KG1 (cell line): Measurements from ENCODE around the gene GALNT9.
"Not testable (repeated sequence)": the region's sequence is repeated elsewhere in the genome, so short reads cannot be mapped to it uniquely, and the experiment has no call there.

Source experiments
- DNase-seq: peaks from one replicate; lab custom pipeline; 2025; lab: John Stamatoyannopoulos, UW

Gene GALNT9

GRCh38 chr12:132248453-132249167, 80.8 kb downstream of the GALNT9 start:
- DNase-seq = peak; percentile 5

- no peak for DNase-seq
Measured at GRCh38 chr12:132247718-132248452, 81.5 kb downstream of the GALNT9 start.

GRCh38 chr12:132246997-132247717, 82.2 kb downstream of the GALNT9 start:
- DNase-seq = no peak

- no peak for DNase-seq
Measured at GRCh38 chr12:132245521-132246101, 83.8 kb downstream of the GALNT9 start.

GRCh38 chr12:132244724-132245295, 84.6 kb downstream of the GALNT9 start:
- DNase-seq = no peak

DNA sequence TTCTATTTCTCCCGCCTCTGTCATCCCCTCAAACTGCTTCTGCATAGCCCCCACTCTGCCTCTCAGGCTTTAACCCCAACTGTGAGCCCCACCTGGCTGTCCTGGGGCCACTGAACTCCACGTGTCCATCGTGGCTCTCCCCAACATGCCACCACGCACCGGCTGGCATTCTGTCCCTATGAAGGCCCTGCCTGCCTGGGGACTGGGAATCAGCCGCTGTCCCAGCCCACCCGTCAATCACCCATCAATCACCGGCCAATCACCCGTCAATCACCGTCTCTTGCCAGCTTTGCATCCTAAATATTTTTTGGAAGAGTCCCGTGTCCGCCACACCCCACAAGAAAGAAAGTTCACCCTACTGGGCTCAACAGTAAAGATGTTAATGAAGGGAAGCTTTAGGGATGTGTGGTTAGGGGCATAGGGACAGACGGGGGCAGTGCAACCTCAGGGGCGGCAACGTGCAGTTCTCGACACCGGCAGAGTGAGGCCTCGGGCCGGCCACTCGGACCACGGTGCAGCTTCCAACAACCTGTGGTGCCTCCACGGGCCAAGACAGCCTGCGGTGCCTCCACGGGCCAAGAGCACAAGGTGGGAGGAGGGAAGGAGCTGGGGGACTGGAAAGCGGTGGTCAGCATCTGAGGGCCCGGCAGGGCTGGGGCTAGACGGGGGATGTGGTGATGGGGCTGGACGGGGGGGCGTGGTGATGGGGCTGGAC, 85.6 kb downstream of the GALNT9 start:
- no peak for DNase-seq

DNA sequence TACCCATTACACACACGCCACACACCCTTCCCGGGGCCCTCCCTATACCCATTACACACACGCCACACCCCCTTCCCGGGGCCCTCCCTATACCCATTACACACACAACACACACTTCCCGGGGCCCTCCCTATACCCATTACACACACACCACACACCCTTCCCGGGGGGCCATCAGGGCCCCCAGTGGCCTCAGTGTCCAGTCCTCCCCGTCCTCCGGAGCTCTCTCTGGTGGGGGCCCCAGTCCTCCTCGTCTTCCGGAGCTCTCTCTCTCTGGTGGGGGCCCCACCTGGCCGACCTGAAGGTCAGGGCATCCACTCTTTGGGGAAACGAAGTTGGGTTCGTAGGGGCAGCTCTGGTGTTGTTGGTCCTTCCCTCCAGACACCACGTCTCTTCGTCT, 86.2 kb downstream of the GALNT9 start:
- DNase-seq = not testable (repeated sequence)

DNA sequence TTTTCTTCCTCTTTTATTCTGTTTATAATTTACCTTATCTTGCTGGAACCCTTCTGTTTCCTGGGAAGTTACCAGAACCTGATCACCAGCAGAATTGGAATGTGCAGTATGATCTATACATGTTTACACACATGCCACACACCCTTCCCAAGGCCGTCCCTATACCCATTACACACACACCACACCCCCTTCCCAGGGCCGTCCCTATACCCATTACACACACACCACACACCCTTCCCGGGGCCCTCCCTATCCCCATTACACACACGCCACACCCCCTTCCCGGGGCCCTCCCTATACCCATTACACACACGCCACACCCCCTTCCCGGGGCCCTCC, 88.8 kb downstream of the GALNT9 start:
- not testable (repeated sequence) for DNase-seq

- no peak for DNase-seq
Measured at GRCh38 chr12:132239796-132240668, 89.4 kb downstream of the GALNT9 start.

GRCh38 chr12:132239392-132239791, 90.0 kb downstream of the GALNT9 start:
- no peak for DNase-seq

DNA sequence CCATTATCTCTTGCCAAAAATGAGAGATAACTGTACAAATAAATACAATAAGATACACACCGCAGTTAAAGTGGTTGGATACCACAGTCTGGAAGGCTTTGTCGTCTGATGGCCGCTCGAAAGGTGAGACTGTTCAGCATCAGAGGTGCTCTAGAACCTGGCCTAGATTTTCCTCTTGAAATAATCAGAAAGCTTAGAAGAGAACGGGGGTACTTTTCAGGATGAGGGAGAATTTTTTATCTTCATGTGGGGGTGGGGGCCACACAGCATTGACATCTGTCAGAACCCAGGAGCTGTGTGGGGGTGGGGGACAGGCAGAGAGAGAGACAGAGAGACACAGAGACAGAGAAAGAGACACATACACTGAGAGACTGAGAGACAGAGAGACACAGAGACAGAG, 90.5 kb downstream of the GALNT9 start:
- DNase-seq = no peak

GRCh38 chr12:132238488-132238854, 90.9 kb downstream of the GALNT9 start:
- DNase-seq = no peak

- DNase-seq = no peak
Measured at GRCh38 chr12:132237772-132238487, 91.5 kb downstream of the GALNT9 start.

DNA sequence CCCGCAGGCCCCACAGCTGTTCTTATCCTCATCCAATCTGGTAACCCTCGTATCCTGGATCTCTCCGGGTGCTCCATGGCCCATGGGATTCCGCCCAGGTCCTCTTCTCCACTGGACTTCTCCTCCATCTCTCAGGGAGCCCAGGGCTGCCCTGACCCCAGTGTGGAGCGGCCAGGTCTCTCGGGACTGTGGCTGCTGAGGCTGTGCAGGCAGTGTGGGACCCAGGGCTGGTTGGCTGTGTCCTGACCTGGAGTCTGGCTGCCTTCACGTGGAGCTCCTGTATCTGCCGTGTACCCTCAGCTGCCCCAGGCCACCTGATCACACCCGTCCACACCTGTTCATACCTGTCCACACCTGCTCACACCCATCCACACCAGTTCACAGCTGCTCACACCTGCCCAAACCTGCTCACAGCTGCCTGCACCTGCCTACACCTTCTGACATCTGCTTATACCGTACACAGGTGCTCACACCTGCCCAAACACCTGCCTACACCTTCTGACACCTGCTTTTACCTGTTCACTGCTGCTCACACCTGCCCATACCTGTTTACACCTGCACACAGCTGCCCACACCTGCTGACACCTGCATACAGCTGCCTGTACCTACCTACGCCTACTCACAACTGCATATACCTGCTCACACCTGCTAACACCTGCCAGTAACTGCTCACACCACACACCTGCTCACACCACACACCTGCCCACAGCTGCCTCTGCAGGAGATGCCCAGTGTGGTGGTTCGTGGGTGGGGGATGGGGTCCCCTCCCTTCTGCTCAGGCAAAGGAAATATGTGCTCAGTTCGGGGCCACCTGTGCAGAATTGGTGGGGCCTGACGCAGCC, 92.2 kb downstream of the GALNT9 start:
- no peak for DNase-seq

DNA sequence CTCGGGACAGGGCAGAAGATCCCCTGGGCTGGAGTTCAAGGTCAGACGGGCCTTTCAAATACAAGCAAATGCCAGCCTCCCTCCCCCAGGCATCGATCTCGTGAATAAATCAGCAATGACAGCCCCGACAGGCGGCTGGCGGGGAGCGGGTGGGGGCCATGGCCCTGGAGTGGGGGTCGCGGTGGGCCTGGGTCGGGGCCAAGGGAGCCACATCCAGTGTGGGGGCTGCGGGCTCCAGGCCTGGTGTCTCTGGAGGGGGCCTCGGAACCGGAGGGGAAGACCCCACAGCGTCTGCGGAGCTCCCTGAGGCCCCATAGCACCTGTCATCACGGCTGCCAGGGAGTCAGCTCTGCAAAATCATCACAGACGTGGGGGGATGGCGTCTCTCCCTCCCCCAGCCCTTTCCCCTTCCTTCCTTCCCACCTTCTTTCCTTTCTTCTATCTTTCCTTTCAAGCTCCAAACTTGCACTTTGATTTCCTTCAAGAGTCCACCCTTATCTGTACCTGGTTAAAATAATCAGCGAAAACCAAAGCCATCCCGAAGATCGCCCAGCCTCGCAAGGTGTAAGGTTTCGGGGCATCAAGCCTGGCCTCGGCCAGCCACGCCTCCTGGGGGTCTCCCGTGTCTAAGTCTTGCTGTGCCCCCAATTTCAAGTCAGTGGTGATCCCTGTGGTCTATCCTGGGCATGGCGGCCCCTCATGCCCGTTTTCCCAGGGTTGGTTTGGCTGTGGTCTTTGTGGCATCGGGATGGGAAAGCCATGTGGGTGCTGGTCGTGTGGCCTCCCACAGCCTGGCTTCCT, 93.1 kb downstream of the GALNT9 start:
- no peak for DNase-seq

- no peak for DNase-seq
Measured at GRCh38 chr12:132235116-132235820, 94.1 kb downstream of the GALNT9 start.

DNA sequence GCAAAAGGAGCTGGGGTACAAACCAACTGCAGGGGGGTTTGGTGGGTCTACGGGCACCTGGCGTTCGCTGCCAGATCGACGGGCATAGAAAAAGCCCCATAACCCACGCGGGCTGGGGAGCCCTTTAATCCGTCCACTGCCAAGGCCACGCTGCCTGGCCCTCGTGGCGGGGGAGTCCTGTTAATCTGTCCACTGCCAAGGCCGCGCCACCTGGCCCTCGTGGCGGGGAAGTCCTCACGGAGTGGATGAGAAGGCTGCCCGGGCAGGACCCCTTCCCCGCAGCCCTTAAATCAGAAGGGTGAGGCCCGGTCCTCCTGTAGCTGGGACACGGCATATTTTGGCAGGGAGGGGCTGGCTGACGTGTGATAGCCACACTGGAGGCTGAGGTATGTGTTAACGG, 99.0 kb downstream of the GALNT9 start:
- DNase-seq = no peak

GRCh38 chr12:132229926-132230325, 99.5 kb downstream of the GALNT9 start:
- DNase-seq = no peak
